Measurements from ENCODE around the gene NDUFB6. TPM values are rescaled to one million over a fixed set of nuclear protein-coding genes. Genes with fewer than 3 reads are reported as not detected.
A peak's percentile ranks its signal among the peaks of the same experiment; 100 is the strongest.

Gene NDUFB6
- total RNA-seq, 2 experiments from 2014 or later: 54.0 to 69.5 TPM

DNA sequence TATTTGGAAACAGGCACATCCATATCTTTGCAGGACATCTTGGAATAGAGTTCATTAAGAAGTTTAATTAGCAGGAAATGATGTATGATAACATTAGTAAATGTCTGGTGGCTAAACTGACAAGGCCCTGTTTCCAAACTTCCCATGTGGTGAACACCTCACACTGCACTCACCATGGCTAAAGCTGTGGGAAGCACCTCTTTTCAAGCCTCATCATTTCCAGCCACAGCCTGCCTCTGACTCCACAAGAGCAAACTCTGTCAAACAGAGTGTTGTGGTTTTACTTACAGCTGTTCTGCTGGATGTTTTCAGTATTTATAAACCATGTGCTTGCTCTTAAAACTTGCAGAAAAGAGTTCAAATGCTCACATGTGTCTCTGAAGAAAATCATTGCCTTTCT lies 14.9 kb upstream of the NDUFB6 start:
- Histone ChIP-seq H3K4me2 (ENCODE audit: low read length) (no peak overlapping the region), H3K9me2 (ENCODE audit: insufficient read depth, low read length) (no peaks in the 10 kb centered on the region), H2AFZ (ENCODE audit: low read length) (no peak overlapping the region), H3K79me2 (ENCODE audit: insufficient read depth, low read depth, low read length) (no peaks in the 10 kb centered on the region), H4K20me1 (ENCODE audit: insufficient read depth, low read length) (no peaks in the 10 kb centered on the region), H3K27ac (ENCODE audit: low read depth, low read length, poor library complexity, severe bottlenecking) (no peak overlapping the region), H3K36me3 (ENCODE audit: insufficient read depth, low read length) (no peaks in the 10 kb centered on the region), H3K4me1 (ENCODE audit: insufficient read depth, low read length, poor library complexity, severe bottlenecking) (no peaks in the 10 kb centered on the region), H3K4me3 (ENCODE audit: low read depth, low read length, poor library complexity, severe bottlenecking) (no peak overlapping the region), H3K9me3 (ENCODE audit: low read length) (no peaks in the 10 kb centered on the region)
- TF ChIP-seq EZH2phosphoT487 (IDR thresholded peaks at IDR 0.05; ENCODE audit: borderline replicate concordance, low read depth, low read length): no peak
- TF ChIP-seq, protein P1, sequence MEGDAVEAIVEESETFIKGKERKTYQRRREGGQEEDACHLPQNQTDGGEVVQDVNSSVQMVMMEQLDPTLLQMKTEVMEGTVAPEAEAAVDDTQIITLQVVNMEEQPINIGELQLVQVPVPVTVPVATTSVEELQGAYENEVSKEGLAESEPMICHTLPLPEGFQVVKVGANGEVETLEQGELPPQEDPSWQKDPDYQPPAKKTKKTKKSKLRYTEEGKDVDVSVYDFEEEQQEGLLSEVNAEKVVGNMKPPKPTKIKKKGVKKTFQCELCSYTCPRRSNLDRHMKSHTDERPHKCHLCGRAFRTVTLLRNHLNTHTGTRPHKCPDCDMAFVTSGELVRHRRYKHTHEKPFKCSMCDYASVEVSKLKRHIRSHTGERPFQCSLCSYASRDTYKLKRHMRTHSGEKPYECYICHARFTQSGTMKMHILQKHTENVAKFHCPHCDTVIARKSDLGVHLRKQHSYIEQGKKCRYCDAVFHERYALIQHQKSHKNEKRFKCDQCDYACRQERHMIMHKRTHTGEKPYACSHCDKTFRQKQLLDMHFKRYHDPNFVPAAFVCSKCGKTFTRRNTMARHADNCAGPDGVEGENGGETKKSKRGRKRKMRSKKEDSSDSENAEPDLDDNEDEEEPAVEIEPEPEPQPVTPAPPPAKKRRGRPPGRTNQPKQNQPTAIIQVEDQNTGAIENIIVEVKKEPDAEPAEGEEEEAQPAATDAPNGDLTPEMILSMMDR (conservative IDR thresholded peaks at IDR 0.05; ENCODE audit: low read length): no peak
- ChIA-PET CTCF (ENCODE audit: unreplicated experiment) (interaction anchor here (0.9 kb wide), 1 partner anchor 113 kb away, joined by 3 read pairs; no protein-coding TSS in a partner anchor), POLR2A (interaction anchor here (0.5 to 1.3 kb wide), 4 partner anchors 13 to 205 kb away, joined by 3 to 4 read pairs (median 3); no protein-coding TSS in a partner anchor)
- no TSS peak for BruUV-seq (replicated peaks)
- intact Hi-C loops (cut with micrococcal nuclease; ENCODE audit: unreplicated experiment): loop anchor here (2.0 to 10.0 kb wide), 2 partner anchors 115 to 637 kb away; no protein-coding TSS in a partner anchor
- DNase-seq (ENCODE audit: low spot score): no peak

DNA sequence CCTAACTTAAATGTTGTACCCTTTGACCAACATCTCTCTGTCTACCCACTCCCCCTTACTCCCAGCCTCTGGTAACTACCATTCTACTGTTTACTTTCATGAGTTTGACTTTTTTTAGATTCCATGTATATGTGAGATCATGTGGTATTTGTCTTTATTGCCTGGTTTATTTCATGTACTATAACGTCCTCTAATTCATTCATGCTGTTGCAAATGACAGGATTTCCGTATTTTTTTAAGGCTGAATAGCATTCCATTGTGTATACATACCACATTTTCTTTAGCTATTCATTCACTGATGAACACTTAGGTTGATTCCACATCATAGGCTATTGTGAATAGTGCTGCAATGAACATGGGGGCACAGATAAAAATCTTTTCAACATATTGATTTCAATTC lies 11.8 kb upstream of the NDUFB6 start:
- intact Hi-C loops (cut with micrococcal nuclease; ENCODE audit: unreplicated experiment): loop anchor here (10.0 kb wide), 1 partner anchor 640 kb away; no protein-coding TSS in a partner anchor
- peaks cover 21% of the 10 kb centered on the region for H3K4me1 ChIP-seq (ENCODE audit: insufficient read depth, low read length, poor library complexity, severe bottlenecking)
- DNase-seq (ENCODE audit: low spot score): no peak
- H3K27ac ChIP-seq (ENCODE audit: low read depth, low read length, poor library complexity, severe bottlenecking): no peak overlapping the region
- no peak for TF ChIP-seq EZH2phosphoT487 (IDR thresholded peaks at IDR 0.05; ENCODE audit: borderline replicate concordance, low read depth, low read length)
- TF ChIP-seq, protein P1 (conservative IDR thresholded peaks at IDR 0.05; ENCODE audit: low read length): no peak
- H3K4me2 ChIP-seq (ENCODE audit: low read length): no peak overlapping the region
- H3K9me2 ChIP-seq (ENCODE audit: insufficient read depth, low read length): no peaks in the 10 kb centered on the region
- no peaks in the 10 kb centered on the region for H4K20me1 ChIP-seq (ENCODE audit: insufficient read depth, low read length)
- H3K79me2 ChIP-seq (ENCODE audit: insufficient read depth, low read depth, low read length): no peaks in the 10 kb centered on the region
- no TSS peak for BruUV-seq (replicated peaks)
- H3K9me3 ChIP-seq (ENCODE audit: low read length): no peaks in the 10 kb centered on the region
- ChIA-PET CTCF (ENCODE audit: unreplicated experiment) (no interaction called here), POLR2A (no interaction called here)
- H2AFZ ChIP-seq (ENCODE audit: low read length): no peak overlapping the region
- no peak overlapping the region for H3K4me3 ChIP-seq (ENCODE audit: low read depth, low read length, poor library complexity, severe bottlenecking)
- no peaks in the 10 kb centered on the region for H3K36me3 ChIP-seq (ENCODE audit: insufficient read depth, low read length)

DNA sequence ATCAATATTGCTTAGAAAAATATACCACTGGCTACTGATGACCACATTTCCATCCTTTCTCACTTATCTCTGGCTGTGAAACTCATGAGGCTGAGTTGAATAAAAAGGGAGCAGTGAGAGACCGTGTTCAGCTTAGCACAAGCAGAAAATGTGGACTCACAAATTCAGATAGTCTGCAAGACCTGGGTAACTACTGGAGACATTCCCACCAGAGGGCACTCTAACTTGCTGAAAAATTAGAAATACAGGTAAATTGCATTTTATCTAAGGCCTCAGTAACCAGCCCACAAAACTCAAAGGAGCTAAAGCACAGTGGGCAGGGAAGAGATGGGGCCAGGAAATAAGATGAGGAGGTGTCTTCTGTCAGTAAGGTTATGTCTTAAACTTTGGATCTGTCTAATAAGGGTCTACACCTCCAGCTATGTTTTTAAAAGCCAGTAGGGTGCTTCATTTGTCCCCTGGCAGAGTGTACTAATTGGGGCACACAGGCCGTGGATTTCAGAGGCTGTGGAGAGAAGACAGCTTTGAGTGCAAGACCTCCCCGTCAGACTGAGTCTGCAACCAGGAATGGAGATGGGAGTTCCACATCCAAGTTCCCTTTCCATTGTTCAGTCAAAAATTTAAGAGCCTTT lies 8.7 kb upstream of the NDUFB6 start:
- H4K20me1 ChIP-seq (ENCODE audit: insufficient read depth, low read length): no peaks in the 10 kb centered on the region
- H3K4me3 ChIP-seq (ENCODE audit: low read depth, low read length, poor library complexity, severe bottlenecking): no peak overlapping the region
- no peak for TF ChIP-seq EZH2phosphoT487 (IDR thresholded peaks at IDR 0.05; ENCODE audit: borderline replicate concordance, low read depth, low read length)
- TF ChIP-seq, protein P1 (conservative IDR thresholded peaks at IDR 0.05; ENCODE audit: low read length): peak; percentile 90
- peak overlapping the region; percentile 62 for H3K4me2 ChIP-seq (ENCODE audit: low read length)
- intact Hi-C loops (cut with micrococcal nuclease; ENCODE audit: unreplicated experiment): loop anchor here (2.0 to 10.0 kb wide), 2 partner anchors 387 to 643 kb away; no protein-coding TSS in a partner anchor
- ChIA-PET CTCF (ENCODE audit: unreplicated experiment) (interaction anchor here (0.8 to 4.0 kb wide), 8 partner anchors 8 to 393 kb away, joined by 3 to 58 read pairs (median 4); no protein-coding TSS in a partner anchor), POLR2A (interaction anchor here (0.5 to 2.3 kb wide), 11 partner anchors 8 to 391 kb away, joined by 3 to 8 read pairs (median 4); partner anchors contain the start of genes ACO1 and NDUFB6)
- BruUV-seq (replicated peaks): no TSS peak
- no peaks in the 10 kb centered on the region for H3K9me3 ChIP-seq (ENCODE audit: low read length)
- H3K4me1 ChIP-seq (ENCODE audit: insufficient read depth, low read length, poor library complexity, severe bottlenecking): peaks cover 40% of the 10 kb centered on the region
- peak overlapping the region; percentile 92 for H2AFZ ChIP-seq (ENCODE audit: low read length)
- peak overlapping the region; percentile 48 for H3K27ac ChIP-seq (ENCODE audit: low read depth, low read length, poor library complexity, severe bottlenecking)
- peak; percentile 85 for DNase-seq (ENCODE audit: low spot score)
- H3K36me3 ChIP-seq (ENCODE audit: insufficient read depth, low read length): no peaks in the 10 kb centered on the region
- no peaks in the 10 kb centered on the region for H3K79me2 ChIP-seq (ENCODE audit: insufficient read depth, low read depth, low read length)
- no peaks in the 10 kb centered on the region for H3K9me2 ChIP-seq (ENCODE audit: insufficient read depth, low read length)

Measured in OCI-LY7 (cell line).